Esophagus muscularis mucosa (tissue), 4 donors: ENCODE results near the gene SLC2A1. TPM values are rescaled to one million over a fixed set of nuclear protein-coding genes. Genes with fewer than 3 reads are reported as not detected.

Experiments
- DNase-seq: peaks from one replicate; pipeline ENCODE4 v3.0.0-alpha.2; 2017; ENCODE audit errors: extremely low spot score
- H3K27ac ChIP-seq, 4 donors: fragments of 200-600 bp; sonication (generic); replicated peaks in 1 of 4; 1 replicate in 3 of 4; 2 replicates in 1 of 4; pipeline ENCODE4 v1.5.1; 2016 to 2019; ENCODE audit warnings: mild to moderate bottlenecking in 1 of 4
- H3K27me3 ChIP-seq, 4 donors: fragments of 200-600 bp; sonication (generic); one replicate each; pipeline versions ENCODE4 v1.5.1 to v1.6.0; 2016 to 2019
- H3K36me3 ChIP-seq, 4 donors: fragments of 200-600 bp; sonication (generic); one replicate each; pipeline ENCODE4 v1.5.1; 2016 to 2019
- H3K4me1 ChIP-seq, 4 donors: fragments of 200-600 bp; sonication (generic); one replicate each; pipeline ENCODE4 v1.5.1; 2016 to 2019
- H3K4me3 ChIP-seq, 4 donors: fragments of 200-600 bp; sonication (generic); 1 replicate in 2 of 4; 2 replicates in 2 of 4; pipeline ENCODE4 v1.5.1; 2016 to 2019; ENCODE audit warnings: mild to moderate bottlenecking in 4 of 4, moderate library complexity in 1 of 4
- H3K9me3 ChIP-seq, 4 donors: fragments of 200-600 bp; sonication (generic); 1 replicate in 3 of 4; 2 replicates in 1 of 4; pipeline ENCODE4 v1.5.1; 2016 to 2019
- EP300 ChIP-seq: sonication (generic); formaldehyde crosslinking; IDR thresholded peaks from one replicate; pipeline ENCODE4 v1.6.1; 2017; ENCODE audit warnings: antibody characterized with exemption
- POLR2A ChIP-seq: fragments of 450-650 bp; IDR thresholded peaks from one replicate; pipeline ENCODE4 v1.6.1; 2017; ENCODE audit warnings: antibody characterized with exemption, moderate library complexity, mild to moderate bottlenecking, low read depth
- POLR2AphosphoS5 ChIP-seq, 2 donors: sonication (generic); formaldehyde crosslinking; IDR thresholded peaks; one replicate each; pipeline ENCODE4 v1.6.1; 2017; ENCODE audit warnings: antibody characterized with exemption in 2 of 2
- WGBS: methylation state at CpG from one replicate; pipeline ENCODE4 v1.1.5; 2018; 5-methylcytosine and 5-hydroxymethylcytosine counted together
- intact Hi-C: fragments of 100-400 bp; cut with DNase I; formaldehyde crosslinking; loops from one replicate; pipeline ENCODE4 v1.15.1; 2023
- total RNA-seq, 4 donors: library from RNA; depleted of rRNA; stranded (reverse); fragments of >200 nt; gene quantifications; one replicate each; pipeline versions ENCODE4 v1.1.0 to v1.2.1, GENCODE V29; 2016
- TF ChIP-seq, protein P1 (sequence below), 3 experiments: fragments of 200-600 bp in 2 of 3; fragments of 450-650 bp in 1 of 3; sonication (generic) in 2 of 3; IDR thresholded peaks; one replicate each; pipeline ENCODE4 v1.5.1; 2017 to 2019; ENCODE audit warnings: antibody characterized with exemption in 3 of 3, mild to moderate bottlenecking in 2 of 3, moderate library complexity in 1 of 3

The SLC2A1 gene
- total RNA-seq, 4 donors from 2014 or later = 17.4 to 63.6 (median 31.8) TPM

DNA sequence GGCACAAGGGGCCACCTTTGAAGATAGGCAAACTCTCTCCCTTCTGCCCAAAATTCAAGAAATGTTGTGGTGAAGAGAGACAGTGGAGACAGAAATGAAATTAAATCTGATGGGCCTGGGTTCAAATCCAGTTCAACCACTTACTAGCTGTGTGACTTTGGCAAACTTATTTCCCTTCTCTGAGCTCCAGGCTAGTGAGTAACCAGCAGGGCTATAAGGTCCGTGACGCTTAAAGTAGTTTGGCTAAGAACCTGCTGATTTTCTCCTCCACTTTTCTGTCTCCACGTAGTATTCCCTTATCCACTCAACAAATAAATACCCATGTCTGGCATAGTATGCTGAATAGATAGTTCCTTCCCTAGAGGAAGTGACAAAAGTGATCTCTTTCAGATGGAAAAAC lies 1.9 kb downstream of the SLC2A1 start:
- no peaks in the 10 kb centered on the region for H3K9me3 ChIP-seq
- peaks cover 22 to 67% (median 40%) of the 10 kb centered on the region in 4 donors for H3K4me1 ChIP-seq
- intact Hi-C loops = loop anchor here (2.0 kb wide), 1 partner anchor 32 kb away; no protein-coding TSS in a partner anchor
- H3K36me3 ChIP-seq = peaks cover 0 to 8% (median 3%) of the 10 kb centered on the region in 4 donors
- H3K27ac ChIP-seq = peak overlapping the region in 3 of 4 donors; percentile 95 to 97 (median 97)
- H3K4me3 ChIP-seq = peak overlapping the region; percentile 68 to 95 (median 80)
- DNase-seq = no peak
- TF ChIP-seq, protein P1, sequence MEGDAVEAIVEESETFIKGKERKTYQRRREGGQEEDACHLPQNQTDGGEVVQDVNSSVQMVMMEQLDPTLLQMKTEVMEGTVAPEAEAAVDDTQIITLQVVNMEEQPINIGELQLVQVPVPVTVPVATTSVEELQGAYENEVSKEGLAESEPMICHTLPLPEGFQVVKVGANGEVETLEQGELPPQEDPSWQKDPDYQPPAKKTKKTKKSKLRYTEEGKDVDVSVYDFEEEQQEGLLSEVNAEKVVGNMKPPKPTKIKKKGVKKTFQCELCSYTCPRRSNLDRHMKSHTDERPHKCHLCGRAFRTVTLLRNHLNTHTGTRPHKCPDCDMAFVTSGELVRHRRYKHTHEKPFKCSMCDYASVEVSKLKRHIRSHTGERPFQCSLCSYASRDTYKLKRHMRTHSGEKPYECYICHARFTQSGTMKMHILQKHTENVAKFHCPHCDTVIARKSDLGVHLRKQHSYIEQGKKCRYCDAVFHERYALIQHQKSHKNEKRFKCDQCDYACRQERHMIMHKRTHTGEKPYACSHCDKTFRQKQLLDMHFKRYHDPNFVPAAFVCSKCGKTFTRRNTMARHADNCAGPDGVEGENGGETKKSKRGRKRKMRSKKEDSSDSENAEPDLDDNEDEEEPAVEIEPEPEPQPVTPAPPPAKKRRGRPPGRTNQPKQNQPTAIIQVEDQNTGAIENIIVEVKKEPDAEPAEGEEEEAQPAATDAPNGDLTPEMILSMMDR (IDR thresholded peaks at IDR 0.05) = no peak
- TF ChIP-seq POLR2AphosphoS5 (IDR thresholded peaks at IDR 0.05) (no peak), EP300 (no peak), POLR2A (no peak)
- H3K27me3 ChIP-seq = no peaks in the 10 kb centered on the region
- WGBS = 68% methylated on average over 3 of the region's 3 CpGs

DNA sequence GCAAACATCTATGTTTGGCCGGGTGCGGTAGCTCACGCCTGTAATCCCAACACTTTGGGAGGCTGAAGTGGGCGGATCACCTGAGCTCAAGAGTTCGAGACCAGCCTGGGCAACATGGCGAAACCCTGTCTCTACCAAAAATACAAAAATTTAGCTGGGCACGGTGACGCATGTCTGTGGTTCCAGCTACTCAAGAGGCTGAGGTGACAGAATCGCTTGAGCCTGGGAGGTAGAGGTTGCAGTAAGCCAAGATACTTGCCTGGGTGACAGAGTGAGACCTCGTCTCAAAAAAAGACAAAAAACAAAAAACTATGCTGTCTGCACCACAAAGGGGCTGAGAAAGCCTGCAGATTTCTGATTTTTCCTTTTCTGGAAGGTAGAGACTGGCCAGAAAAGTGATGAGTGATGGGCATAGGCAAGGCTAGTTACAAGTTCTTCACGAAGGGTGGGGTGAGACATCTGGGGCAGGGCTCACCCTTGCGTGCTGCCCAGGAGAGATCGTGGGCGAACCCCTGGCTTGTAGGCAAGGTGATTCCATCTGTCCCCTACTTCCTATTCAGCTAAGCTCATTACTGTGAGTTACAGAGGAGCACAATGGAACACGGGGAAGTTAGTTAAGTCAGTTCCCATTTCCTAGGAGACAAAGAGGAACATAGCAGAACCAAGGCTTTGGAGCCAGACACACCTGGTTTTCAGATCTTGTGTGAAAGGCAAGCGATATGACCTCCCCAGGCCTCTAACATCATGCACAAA lies 3.2 kb downstream of the SLC2A1 start:
- 85% methylated on average over 16 of the region's 16 CpGs for WGBS
- H3K27me3 ChIP-seq = no peaks in the 10 kb centered on the region
- no peak overlapping the region for H3K4me3 ChIP-seq
- DNase-seq = no peak
- TF ChIP-seq POLR2AphosphoS5 (IDR thresholded peaks at IDR 0.05) (no peak), POLR2A (no peak), EP300 (no peak)
- TF ChIP-seq, protein P1 (IDR thresholded peaks at IDR 0.05) = no peak
- no peaks in the 10 kb centered on the region for H3K9me3 ChIP-seq
- H3K27ac ChIP-seq = no peak overlapping the region
- intact Hi-C loops = loop anchor here (2.0 kb wide), 1 partner anchor 31 kb away; no protein-coding TSS in a partner anchor
- peaks cover 19 to 59% (median 34%) of the 10 kb centered on the region in 4 donors for H3K4me1 ChIP-seq
- H3K36me3 ChIP-seq = peaks cover 0 to 8% (median 3%) of the 10 kb centered on the region in 4 donors

DNA sequence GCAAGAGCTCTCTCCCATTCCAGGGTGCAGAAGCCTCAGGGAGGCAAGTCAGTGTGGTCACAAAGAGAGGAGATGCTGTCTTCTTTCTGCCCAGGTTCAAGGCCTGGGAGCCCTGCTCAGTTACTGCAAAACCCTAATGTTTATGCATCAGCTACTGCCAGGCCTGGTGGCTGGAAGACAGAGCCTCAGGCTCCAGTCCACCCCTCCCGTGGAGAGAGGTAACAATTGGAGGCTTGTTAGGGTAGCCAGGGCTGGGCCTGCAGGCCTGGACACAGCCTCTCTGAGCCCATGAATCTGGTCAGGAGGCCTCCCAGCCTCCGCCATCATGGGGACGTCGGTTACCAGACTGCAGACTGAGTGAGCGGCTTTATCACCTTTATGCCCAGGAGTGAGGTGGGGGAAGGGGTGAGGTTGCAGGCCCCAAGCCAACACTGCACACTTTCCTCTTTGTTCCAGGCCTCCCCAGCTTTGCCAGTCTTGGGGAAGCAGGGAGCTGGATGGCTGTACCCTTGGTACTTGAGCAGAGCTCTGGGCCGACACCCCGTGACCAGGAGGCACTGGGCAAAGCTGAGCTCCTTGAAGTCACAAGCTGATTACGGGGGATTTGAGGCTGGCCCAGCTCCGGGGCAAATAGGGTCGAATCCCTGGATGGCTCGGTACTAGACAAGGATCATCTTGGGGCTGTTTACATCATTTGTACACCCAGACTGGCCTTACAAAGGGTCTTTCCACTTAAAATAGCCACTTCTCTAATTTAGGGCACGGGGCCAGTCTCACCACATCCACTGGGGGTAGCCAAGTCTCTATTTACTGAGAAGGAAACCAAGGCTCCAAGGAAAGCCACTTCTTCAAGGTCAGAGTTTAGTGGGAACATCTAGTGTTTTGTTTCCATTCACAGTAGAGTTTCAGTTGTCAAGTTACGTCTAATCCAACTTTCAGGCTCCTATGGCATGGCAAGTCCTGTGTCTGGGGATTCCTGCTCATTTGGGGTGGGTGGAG lies 5.2 kb downstream of the SLC2A1 start:
- 89% methylated on average over 9 of the region's 13 CpGs for WGBS
- no peaks in the 10 kb centered on the region for H3K9me3 ChIP-seq
- no peak for DNase-seq
- H3K27me3 ChIP-seq = no peaks in the 10 kb centered on the region
- intact Hi-C loops = no loop called here
- TF ChIP-seq POLR2AphosphoS5 (IDR thresholded peaks at IDR 0.05) = no peak
- no peak for TF ChIP-seq EP300
- TF ChIP-seq, protein P1 (IDR thresholded peaks at IDR 0.05) = no peak
- TF ChIP-seq POLR2A = no peak
- peaks cover 27 to 53% (median 34%) of the 10 kb centered on the region in 4 donors for H3K4me1 ChIP-seq
- peak overlapping the region in 1 of 4 donors; percentile 21 for H3K27ac ChIP-seq
- no peak overlapping the region for H3K4me3 ChIP-seq
- H3K36me3 ChIP-seq = peaks cover 0 to 8% (median 3%) of the 10 kb centered on the region in 4 donors

DNA sequence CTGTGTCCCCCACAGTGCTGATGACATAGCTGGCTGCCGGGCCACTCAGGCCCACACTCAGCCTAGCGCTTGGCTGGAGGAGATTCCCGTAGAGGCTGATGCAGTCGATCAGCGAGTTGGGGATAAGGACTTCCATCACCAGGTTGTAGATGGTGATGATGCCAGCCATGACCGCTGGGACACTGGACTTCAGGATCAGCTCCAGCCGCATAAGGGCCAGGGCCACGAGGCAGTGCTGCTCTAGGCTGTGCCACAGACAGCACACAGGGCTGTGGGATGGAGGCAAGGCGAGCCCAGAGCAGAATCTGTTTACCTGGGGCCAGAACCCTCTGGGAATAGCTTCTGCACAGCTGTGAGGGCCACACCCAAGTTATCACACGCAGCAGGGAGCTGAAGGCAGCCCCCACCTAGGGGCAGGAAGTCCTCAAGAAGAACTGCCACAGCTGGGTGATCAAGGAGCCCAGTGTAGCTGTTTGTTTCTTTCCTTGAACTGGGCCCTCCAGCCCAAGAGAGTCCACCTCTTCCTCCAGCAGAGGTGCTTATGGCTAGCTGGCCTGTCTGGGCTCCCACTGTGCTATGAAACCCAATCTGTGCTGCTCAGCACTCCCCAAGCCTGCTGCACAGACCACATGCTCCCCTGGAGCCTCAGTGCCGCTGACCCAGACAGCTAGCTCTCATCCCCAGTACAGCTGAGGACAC lies 6.2 kb downstream of the SLC2A1 start:
- H3K27ac ChIP-seq = peak overlapping the region in 1 of 4 donors; percentile 21
- H3K27me3 ChIP-seq = no peaks in the 10 kb centered on the region
- H3K4me3 ChIP-seq = no peak overlapping the region
- H3K36me3 ChIP-seq = peaks cover 0 to 8% (median 3%) of the 10 kb centered on the region in 4 donors
- WGBS = 94% methylated on average over 11 of the region's 11 CpGs
- intact Hi-C loops = no loop called here
- H3K9me3 ChIP-seq = no peaks in the 10 kb centered on the region
- TF ChIP-seq, protein P1 (IDR thresholded peaks at IDR 0.05) = no peak
- TF ChIP-seq POLR2AphosphoS5 (IDR thresholded peaks at IDR 0.05) = no peak
- TF ChIP-seq POLR2A = no peak
- TF ChIP-seq EP300 = no peak
- peaks cover 33 to 59% (median 40%) of the 10 kb centered on the region in 4 donors for H3K4me1 ChIP-seq
- DNase-seq = no peak
